ENCODE measurements around the gene CRYBA4. TPM values are rescaled to one million over a fixed set of nuclear protein-coding genes. Genes with fewer than 3 reads are reported as not detected.
"Not testable (repeated sequence)": the region's sequence is repeated elsewhere in the genome, so short reads cannot be mapped to it uniquely, and the experiment has no call there.

CRYBA4 gene
- polyA plus RNA-seq, 3 donors, result 0.10 TPM; not detected in 2

- no peak for DNase-seq
Measured at GRCh38 chr22:26593763-26594162, 28.0 kb upstream of the CRYBA4 start.

- no peak for DNase-seq
Measured at GRCh38 chr22:26597026-26597425, 24.7 kb upstream of the CRYBA4 start.

GRCh38 chr22:26597480-26597879, 24.3 kb upstream of the CRYBA4 start:
- no peak for DNase-seq

GRCh38 chr22:26599505-26599904, 22.3 kb upstream of the CRYBA4 start:
- no peak for DNase-seq

DNA sequence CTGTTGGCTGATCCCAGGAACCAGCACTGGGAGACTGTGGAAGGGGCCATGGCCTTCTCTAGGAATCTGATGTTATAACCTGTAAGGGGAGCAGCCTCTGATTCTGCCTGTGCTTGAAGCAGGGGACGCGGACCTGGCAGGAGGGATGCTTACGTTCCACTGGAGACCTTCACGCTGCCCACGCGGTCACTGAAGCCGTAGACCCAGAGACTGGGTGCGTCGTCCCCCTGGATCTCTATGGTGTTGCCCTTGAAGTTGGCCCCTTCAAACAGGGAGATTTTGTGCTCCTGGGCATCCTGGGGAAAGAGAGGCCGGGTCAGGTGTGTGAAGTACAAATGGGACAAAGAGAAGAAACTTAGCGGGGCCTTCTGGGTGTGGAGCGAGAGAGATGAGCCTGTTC, 20.0 kb upstream of the CRYBA4 start:
- no peak for DNase-seq

DNA sequence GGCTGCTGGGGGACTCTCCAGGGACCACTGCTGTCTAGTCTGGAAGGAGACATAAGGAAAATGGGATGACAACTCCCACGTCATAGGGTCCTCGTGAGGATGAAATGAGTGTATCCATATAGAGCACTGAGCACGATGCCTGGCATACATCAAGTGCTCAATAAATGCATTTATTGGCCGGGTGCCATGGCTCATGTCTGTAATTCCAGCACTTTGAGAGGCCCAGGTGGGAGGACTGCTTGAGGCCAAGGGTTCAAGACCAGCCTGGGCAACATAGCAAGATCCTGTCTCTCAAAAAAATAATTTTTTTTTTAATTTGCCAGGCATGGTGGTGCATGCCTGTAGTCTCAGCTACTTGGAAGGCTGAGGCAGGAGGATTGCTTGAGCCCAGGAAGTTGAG, 19.6 kb upstream of the CRYBA4 start:
- DNase-seq, result no peak

GRCh38 chr22:26604368-26604767, 17.4 kb upstream of the CRYBA4 start:
- DNase-seq, result no peak

GRCh38 chr22:26606611-26607010, 15.2 kb upstream of the CRYBA4 start:
- DNase-seq, result no peak

GRCh38 chr22:26608129-26608528, 13.6 kb upstream of the CRYBA4 start:
- no peak for DNase-seq

DNA sequence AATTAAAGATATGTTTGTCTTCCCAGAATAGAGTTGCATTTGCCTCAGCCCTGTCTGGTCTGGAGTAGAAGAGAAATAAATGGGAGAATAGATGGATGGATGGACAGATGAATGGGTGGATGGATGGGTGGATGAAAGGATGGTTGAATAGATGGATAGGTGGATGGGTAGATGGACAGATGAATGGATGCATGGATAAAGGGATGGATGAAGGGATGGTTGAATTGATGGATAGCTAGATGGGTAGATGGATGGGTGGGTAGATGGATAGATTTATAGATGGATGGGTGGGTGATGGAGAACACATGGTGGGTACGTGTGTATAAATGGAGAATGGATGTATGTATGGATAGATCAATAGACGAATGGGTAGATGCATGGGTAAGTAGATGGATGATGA, 12.5 kb upstream of the CRYBA4 start:
- DNase-seq, result no peak

- no peak for DNase-seq
Measured at GRCh38 chr22:26610072-26610958, 11.4 kb upstream of the CRYBA4 start.

GRCh38 chr22:26610996-26611395, 10.8 kb upstream of the CRYBA4 start:
- no peak for DNase-seq

GRCh38 chr22:26612652-26613051, 9.1 kb upstream of the CRYBA4 start:
- no peak for DNase-seq

DNA sequence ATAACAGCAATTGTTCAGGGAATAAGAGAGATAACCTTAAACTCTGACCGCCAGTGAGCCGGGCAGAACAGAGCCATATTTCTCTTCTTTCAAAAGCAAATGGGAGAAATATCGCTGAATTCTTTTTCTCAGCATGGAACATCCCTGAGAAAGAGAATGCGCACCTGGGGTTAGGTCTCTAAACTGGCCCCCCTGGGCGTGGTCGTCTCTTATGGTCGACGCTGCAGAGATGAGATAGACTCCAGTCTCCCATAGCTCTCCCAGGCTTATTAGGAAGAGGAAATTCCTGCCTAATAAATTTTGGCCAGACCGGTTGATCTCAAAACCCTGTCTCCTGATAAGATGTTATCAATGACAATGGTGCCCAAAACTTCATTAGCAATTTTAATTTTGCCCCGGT, 8.0 kb upstream of the CRYBA4 start:
- not testable (repeated sequence) for DNase-seq

GRCh38 chr22:26614322-26614721, 7.4 kb upstream of the CRYBA4 start:
- no peak for DNase-seq

GRCh38 chr22:26615149-26615548, 6.6 kb upstream of the CRYBA4 start:
- no peak for DNase-seq

DNA sequence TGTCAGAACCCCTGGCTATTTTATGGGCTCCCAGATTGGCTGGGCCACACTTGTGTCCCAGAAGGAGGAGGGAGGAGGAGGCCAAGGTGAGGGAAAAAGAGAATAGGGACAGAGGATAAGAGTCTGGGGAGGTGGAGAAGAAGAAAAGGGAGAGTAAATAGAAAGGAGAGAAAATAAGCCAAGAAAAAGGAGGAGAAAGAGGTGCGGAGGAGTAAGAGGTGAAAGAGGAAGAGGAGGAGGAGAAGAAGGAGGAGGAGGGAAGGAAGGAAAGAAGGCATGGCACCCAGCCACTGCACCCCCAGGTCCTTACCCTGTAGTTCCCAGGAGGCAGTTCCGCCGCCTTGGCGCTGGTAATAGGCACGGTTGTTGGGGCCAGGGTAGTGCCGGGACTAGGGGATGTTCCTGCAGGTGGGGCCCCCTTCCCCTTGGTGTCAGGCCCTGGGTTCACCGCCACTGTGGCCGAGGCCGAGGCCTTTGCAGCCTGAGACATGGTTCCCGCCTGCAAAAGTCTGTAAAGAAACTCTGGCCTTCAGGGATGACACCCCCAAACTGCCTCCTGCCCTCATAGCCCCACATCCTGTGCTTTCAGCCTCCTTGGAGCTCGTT, 5.8 kb upstream of the CRYBA4 start:
- no peak for DNase-seq

DNA sequence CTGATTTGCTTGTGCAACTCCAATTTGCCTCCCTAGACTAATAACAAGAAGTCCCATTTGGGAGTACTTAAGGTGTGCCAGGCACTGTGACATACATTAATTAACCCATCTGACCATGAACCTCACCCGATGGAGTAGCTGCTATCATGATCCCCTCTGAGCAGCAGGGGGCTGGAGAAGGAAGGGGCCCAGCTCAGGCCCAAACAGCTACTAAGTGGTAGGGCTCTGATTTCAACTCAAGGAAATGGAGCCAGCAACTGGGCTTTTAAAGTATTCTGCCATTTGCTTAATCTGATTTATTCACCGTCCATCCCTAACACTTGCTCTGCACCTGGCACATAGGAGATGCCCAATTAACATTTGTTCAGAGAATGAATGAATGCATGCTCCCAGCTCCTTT, 5.1 kb upstream of the CRYBA4 start:
- DNase-seq, result no peak

DNA sequence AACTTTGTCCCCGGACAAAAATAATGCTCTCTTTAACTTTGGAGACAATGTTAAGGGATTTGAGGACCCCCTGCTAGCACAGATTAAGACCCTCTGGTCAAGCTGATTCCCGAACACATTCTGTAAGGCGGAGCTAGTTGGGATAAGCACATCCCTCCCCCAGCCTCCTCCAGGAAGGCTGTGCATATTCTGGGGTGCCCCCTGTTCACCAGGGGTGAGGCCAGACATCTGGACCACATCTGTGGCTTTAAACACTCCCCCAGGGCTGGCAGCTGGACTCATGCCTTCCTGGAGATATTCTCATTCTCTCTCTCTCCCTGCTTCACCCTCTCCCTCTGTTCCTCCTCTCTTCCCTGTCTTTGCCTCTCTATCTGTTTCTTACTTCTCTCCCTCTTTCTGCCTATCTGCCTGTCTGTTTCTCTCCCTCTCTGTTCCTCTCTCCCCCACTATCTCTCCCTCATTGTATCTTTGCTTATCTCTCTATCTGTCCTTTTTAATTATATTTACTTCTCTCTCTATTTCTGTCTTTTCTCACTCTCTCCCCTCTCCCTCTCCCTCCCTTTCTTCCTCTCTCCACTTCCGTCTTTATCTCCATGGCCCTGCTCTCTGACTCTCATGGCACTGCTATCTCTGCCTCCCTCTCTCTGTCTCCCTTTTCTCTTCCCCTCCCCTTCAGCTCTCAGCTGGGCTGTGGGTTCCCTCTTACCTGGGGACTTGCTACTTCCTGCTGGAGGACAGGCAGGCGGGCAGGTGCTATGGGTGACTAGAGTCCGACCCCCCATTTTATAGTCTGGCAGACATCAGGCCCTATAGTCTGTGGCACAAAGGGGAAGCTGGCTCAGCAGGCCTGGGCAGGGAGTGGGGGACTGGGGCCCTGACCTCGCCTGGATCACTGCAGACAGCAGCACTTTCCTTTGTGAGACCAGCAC, 4.2 kb upstream of the CRYBA4 start, which contains the start of gene CRYBB1:
Gene CRYBB1 (minus strand): TSS at position 757 of the 929 bp plus-strand sequence. CDS start 1,708 bp downstream, outside the sequence.
- no peak for DNase-seq

DNA sequence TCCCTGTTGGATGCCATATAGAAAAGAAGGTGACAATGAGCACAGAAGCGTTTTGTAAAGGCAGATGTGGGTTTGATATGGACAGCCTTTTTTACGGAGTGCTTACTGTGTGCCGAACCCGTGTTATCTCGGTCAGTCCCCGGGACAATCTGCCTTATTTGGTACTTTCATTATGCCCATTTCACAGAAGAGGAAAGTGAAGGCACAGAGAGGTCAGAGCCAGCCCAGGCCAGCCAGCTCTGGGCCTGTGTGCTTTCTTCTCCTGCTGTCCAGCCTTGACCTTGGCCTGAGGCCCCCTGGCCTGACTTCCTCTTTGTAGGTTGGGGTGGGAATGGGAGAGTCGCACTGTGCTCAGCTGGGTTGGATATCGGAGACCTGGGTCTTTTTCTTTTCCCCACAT, 3.3 kb upstream of the CRYBA4 start:
- no peak for DNase-seq

- DNase-seq, result no peak
Measured at GRCh38 chr22:26619510-26619909, 2.3 kb upstream of the CRYBA4 start.

DNA sequence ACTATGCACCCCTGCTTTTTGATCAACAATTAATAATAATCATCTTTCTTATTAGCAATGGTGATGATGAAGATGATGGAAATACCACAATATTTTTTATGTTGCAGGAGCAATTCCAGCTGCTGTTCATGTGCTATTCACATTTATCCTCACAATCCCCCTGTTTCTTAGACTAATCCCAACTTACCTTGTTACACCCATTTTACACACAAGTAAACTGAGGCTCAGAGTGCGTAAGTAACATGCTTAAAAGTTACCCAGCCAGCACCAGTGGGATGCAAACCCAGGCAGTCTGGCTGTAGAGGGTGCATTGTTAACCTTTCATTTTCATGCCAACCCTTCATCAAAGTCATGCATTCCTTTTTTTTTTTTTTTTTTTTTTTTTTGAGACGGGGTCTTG, 1.6 kb upstream of the CRYBA4 start:
- DNase-seq, result no peak

Measured in renal pelvis (tissue), 4 donors.